Adrenal gland (tissue), 12 donors: Measurements from ENCODE around the gene MARF1. TPM values are rescaled to one million over a fixed set of nuclear protein-coding genes. Genes with fewer than 3 reads are reported as not detected.
"Not testable (repeated sequence)": the region's sequence is repeated elsewhere in the genome, so short reads cannot be mapped to it uniquely, and the experiment has no call there.

Source experiments
- DNase-seq, 7 donors: peaks; one replicate each; pipeline ENCODE4 v3.0.0-alpha.2; 2019 to 2020
- H3K27ac ChIP-seq, 5 donors: fragments of 200-600 bp; sonication (generic) in 4 of 5; 1 replicate in 3 of 5; 2 replicates in 2 of 5; pipeline versions ENCODE4 v1.5.1 to v1.8.0; 2016 to 2020; ENCODE audit warnings: mild to moderate bottlenecking in 1 of 5
- H3K27me3 ChIP-seq: fragments of 200-600 bp; 2 replicates; pipeline ENCODE4 v1.8.0; 2021
- H3K36me3 ChIP-seq, 2 donors: fragments of 200-600 bp; replicated peaks in 1 of 2; 1 replicate in 1 of 2; 2 replicates in 1 of 2; pipeline versions ENCODE4 v1.5.1 to v1.8.0; 2018 to 2022
- H3K4me1 ChIP-seq, 2 donors: fragments of 200-600 bp; replicated peaks in 1 of 2; 1 replicate in 1 of 2; 2 replicates in 1 of 2; pipeline versions ENCODE4 v1.5.1 to v1.8.0; 2018 to 2021
- H3K4me3 ChIP-seq, 4 donors: fragments of 200-600 bp; sonication (generic) in 3 of 4; one replicate each; pipeline ENCODE4 v1.5.1; 2016 to 2018
- H3K9me3 ChIP-seq, 3 donors: fragments of 200-600 bp; sonication (generic) in 1 of 3; replicated peaks in 1 of 3; 1 replicate in 2 of 3; 2 replicates in 1 of 3; pipeline versions ENCODE4 v1.5.1 to v1.8.0; 2016 to 2021
- POLR2A ChIP-seq, 2 donors: fragments of 450-650 bp; IDR thresholded peaks; one replicate each; pipeline ENCODE4 v1.6.1; 2017; ENCODE audit warnings: antibody characterized with exemption in 2 of 2, mild to moderate bottlenecking in 2 of 2, moderate library complexity in 1 of 2
- WGBS, 4 donors: extraction: QIAGEN DNeasy Blood & Tissue Kit in 2 of 4; methylation state at CpG; one replicate each; pipeline versions ENCODE4 v1.1.5 to v1.1.7; 2013 to 2017; 5-methylcytosine and 5-hydroxymethylcytosine counted together
- intact Hi-C, 2 donors: fragments of 100-400 bp; cut with DNase I; formaldehyde crosslinking; loops; one replicate each; pipeline versions ENCODE4 v1.14.1 to v1.15.0; 2022 to 2023
- polyA plus RNA-seq, 3 donors: library from polyadenylated mRNA; stranded (reverse); fragments of 200-250 nt in 2 of 3; fragments of 350-450 nt in 1 of 3; fragmentation: Illumina TruSeq in 1 of 3; extraction: RNeasy Lipid Tissue Mini Kit (QIAGEN cat#74804) in 1 of 3; gene quantifications; one replicate each; pipeline ENCODE4 v1.2.3, GENCODE V29; 2013 to 2014
- total RNA-seq, 9 donors: library from RNA; depleted of rRNA in 4 of 9; stranded (reverse); fragments of >200 nt in 4 of 9; fragments of 120-200 nt in 1 of 9; fragmentation: NEBNext Ultra II Directional in 1 of 9; extraction: Animal tissue kit (Norgen Biotek cat#: 25700) in 1 of 9; gene quantifications; one replicate each; pipeline versions ENCODE4 v1.1.0 to v1.2.4, GENCODE V29; 2013 to 2023
- TF ChIP-seq, protein P1 (sequence below), 6 experiments: fragments of 450-650 bp in 4 of 6; fragments of 200-600 bp in 2 of 6; sonication (generic) in 1 of 6; IDR thresholded peaks; 1 replicate in 5 of 6; 2 replicates in 1 of 6; pipeline versions ENCODE4 v1.5.1 to v1.8.0; 2016 to 2021; ENCODE audit warnings: antibody characterized with exemption in 6 of 6, mild to moderate bottlenecking in 2 of 6, moderate library complexity in 1 of 6
- donor health status: healthy with polysubstance abuse.
- donor health status: Bipolar disorder and iron deficiency.
- donor health status: DM: yes; HTN: yes; CAD: no.
- donor health status: DM: no; HTN: no; CAD: no.
- donor health status: DM: no; HTN: no; CAD: no.
- donor health status: DM: yes; HTN: yes; CAD: no.

MARF1 gene
- total and polyA plus RNA-seq, 12 donors: 13.2 to 77.9 (median 34.2) TPM

DNA sequence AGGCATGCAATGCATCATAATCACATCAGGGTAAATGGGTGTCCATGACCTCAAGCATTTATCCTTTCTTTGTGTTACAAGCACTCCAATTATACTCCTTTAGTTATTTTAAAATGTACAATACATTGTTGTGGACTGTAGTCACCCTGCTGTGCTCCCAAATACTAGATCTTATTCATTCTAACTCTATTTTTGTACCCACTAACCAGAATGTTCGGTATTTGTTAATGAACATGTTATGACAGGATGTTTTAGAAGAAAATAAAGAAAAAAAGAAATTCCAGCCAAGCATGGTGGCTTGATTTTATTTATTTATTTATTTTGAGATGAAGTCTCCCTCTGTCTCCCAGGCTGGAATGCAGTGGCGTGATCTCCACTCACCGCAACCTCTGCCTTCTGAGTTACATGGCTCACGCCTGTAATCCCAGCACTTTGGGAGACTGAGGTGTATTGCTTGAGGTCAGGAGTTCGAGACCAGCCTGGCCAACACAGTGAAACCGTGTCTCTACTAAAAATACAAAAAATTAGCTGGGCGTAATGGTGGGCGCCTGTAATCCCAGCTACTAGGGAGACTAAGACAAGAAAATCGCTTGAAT lies 5.3 kb upstream of the MARF1 start:
- intact Hi-C loops: no loop called here
- no peak overlapping the region for H3K27ac ChIP-seq
- H3K36me3 ChIP-seq: no peaks in the 10 kb centered on the region
- 86 to 91% (median 87%) methylated on average over 9 of the region's 9 CpGs for WGBS, 4 donors
- no peak for TF ChIP-seq POLR2A (IDR thresholded peaks at IDR 0.05)
- TF ChIP-seq, protein P1, sequence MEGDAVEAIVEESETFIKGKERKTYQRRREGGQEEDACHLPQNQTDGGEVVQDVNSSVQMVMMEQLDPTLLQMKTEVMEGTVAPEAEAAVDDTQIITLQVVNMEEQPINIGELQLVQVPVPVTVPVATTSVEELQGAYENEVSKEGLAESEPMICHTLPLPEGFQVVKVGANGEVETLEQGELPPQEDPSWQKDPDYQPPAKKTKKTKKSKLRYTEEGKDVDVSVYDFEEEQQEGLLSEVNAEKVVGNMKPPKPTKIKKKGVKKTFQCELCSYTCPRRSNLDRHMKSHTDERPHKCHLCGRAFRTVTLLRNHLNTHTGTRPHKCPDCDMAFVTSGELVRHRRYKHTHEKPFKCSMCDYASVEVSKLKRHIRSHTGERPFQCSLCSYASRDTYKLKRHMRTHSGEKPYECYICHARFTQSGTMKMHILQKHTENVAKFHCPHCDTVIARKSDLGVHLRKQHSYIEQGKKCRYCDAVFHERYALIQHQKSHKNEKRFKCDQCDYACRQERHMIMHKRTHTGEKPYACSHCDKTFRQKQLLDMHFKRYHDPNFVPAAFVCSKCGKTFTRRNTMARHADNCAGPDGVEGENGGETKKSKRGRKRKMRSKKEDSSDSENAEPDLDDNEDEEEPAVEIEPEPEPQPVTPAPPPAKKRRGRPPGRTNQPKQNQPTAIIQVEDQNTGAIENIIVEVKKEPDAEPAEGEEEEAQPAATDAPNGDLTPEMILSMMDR (IDR thresholded peaks at IDR 0.05): no peak
- DNase-seq: peak in 1 of 7 donors; percentile 9
- H3K9me3 ChIP-seq: no peaks in the 10 kb centered on the region
- peaks cover 0 to 24% of the 10 kb centered on the region in 2 donors for H3K4me1 ChIP-seq
- H3K4me3 ChIP-seq: no peak overlapping the region
- no peaks in the 10 kb centered on the region for H3K27me3 ChIP-seq

DNA sequence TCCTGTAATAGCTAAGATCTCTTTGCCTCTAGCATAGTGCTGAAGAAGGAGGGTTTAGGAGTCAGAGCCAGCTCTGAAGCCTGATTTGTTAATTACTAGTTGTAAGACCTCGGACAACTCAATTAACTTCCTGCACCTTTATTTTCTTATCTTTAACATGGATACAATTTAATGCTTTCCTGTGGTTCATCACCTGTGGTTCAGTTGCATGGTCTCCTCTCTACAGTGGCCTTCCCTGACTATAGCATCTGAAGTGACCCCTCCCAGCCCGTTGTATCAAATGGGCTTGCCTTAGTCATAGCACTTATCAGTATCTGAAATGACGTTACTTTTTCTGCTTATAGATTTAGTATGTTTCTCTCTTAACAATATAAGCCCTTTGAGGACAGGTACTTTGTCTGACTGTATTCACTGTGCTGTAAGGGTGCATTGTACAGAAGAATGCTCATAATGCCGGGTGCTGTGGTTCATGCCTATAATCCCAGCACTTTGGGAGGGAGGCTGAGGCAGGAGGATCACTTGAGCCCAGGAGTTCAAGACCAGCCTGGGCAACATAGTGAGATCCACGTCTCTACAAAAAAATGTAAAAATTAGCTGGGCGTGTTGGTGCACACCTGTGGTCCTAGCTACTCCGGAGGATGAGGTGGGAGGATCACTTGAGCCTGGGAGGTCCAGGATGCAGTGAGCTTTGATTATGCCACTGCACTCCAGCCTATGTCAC lies 4.5 kb upstream of the MARF1 start:
- intact Hi-C loops: no loop called here
- WGBS, 4 donors: 65 to 76% (median 68%) methylated on average over 7 of the region's 7 CpGs
- peak in 1 of 7 donors; percentile 18 for DNase-seq

DNA sequence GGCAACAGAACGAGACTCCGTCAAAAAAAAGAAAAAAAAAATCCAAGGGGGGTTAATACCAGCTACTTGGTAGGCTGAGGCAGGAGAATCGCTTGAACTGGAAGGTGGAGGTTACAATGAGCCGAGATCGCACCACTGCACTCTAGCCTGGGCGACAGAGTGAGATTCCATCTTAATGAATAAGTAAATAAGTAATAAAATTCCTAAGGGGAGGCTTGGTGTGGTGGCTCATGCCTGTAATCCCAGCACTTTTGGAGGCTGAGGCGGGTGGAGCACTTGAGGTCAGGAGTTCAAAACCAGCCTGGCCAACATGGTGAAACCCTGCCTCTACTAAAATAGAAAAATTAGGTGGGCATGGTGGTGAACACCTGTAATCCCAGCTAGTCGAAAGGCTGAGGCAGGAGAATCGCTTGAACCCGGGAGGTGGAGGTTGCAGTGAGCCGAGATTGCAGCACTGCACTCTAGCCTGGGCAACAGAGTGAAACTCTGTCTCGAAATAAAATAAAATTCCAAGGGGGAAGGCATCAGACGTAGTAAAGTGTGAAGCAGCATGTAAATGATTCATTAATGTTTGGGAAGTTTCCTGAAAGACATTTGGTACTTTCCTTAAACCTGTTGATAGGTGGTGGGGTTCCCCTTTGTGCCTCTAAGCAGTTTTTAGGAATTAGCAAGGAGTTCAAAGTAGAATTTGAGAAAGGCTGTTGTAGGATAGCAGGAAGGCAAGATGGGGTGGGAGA lies 3.8 kb upstream of the MARF1 start:
- H3K36me3 ChIP-seq, H3K27ac ChIP-seq, H3K27me3 ChIP-seq, H3K9me3 ChIP-seq, H3K4me3 ChIP-seq, intact Hi-C loops: not testable (repeated sequence)
- H3K4me1 ChIP-seq: peaks cover 6 to 31% of the 10 kb centered on the region in 2 donors
- DNase-seq: peak in 1 of 7 donors; percentile 24
- WGBS, 4 donors: 74 to 81% (median 79%) methylated on average over 13 of the region's 13 CpGs

More for the DNA sequence above, 4.5 kb upstream of the MARF1 start:
- H3K27me3 ChIP-seq: no peaks in the 10 kb centered on the region
- H3K9me3 ChIP-seq: no peaks in the 10 kb centered on the region
- no peak for TF ChIP-seq POLR2A (IDR thresholded peaks at IDR 0.05)
- no peak overlapping the region for H3K4me3 ChIP-seq
- peaks cover 0 to 24% of the 10 kb centered on the region in 2 donors for H3K4me1 ChIP-seq
- no peak overlapping the region for H3K27ac ChIP-seq
- no peaks in the 10 kb centered on the region for H3K36me3 ChIP-seq

DNA sequence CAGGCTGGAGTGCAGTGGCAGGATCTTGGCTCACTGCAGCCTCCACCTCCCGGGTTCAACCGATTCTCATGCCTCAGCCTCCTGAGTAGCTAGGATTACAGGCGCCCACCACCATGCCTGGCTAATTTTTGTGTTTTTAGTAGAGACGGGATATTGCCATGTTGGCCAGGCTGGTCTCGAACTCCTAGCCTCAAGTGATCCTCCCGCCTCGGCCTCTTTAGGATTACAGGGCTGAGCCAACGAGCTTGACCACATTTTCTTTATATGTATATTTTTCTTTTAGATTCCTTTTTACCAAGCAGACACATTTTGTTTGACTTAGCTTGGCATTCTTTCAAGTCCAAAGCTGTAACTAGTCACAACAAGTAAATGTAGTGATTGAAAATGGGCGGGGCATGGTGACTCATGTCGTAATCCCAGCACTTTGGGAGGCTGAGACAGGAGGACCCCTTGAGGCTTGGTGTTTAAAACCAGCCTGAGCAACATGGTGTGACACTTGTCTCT lies 2.1 kb upstream of the MARF1 start:
- intact Hi-C loops, H3K9me3 ChIP-seq, H3K36me3 ChIP-seq, H3K4me3 ChIP-seq, H3K27ac ChIP-seq, H3K27me3 ChIP-seq: not testable (repeated sequence)
- H3K4me1 ChIP-seq: peaks cover 10 to 30% of the 10 kb centered on the region in 2 donors
- DNase-seq: peak in 1 of 7 donors; percentile 37
- 88 to 93% (median 92%) methylated on average over 10 of the region's 10 CpGs for WGBS, 4 donors

DNA sequence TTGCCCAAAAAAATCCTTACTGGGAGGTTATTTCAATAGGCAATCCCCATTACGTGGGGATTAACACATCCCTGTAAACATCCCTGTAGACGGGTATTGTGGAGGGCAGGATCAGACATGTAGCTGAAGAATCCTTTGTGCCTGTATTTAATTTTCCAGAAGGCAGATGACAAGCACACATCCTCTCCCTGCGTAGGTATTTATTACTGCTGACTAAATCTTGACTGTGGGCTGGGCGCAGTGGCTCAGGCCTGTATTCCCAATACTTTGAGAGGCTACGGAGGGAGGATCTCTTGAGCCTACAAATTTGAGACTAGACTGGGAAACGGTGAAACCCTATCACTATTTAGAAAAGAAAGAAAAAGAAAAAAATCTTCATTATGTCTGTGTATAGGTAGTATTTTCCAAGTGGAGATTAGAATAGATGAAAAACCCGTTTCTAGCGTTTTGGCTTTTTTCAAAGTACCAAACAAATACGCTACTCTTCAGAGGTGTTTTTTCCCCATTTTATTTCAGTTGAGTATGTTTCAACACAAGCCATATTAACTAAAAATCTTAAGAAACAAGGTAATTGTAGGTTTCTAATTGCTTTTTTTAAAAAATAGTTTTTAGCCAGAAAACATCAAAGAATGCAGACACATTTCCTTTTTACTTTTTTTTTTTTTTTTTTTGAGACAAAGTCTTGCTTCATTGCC lies 1.5 kb upstream of the MARF1 start:
- no peak for DNase-seq
- intact Hi-C loops: no loop called here
- WGBS, 4 donors: 77 to 81% (median 80%) methylated on average over 9 of the region's 9 CpGs
- no peaks in the 10 kb centered on the region for H3K27me3 ChIP-seq
- H3K4me1 ChIP-seq: peaks cover 10 to 27% of the 10 kb centered on the region in 2 donors
- H3K36me3 ChIP-seq: no peaks in the 10 kb centered on the region
- no peak overlapping the region for H3K4me3 ChIP-seq
- no peaks in the 10 kb centered on the region for H3K9me3 ChIP-seq
- no peak for TF ChIP-seq POLR2A (IDR thresholded peaks at IDR 0.05)
- TF ChIP-seq, protein P1 (IDR thresholded peaks at IDR 0.05): no peak
- H3K27ac ChIP-seq: no peak overlapping the region
